DMS153 (cell line): ENCODE measurements around the gene ZNF534.
"Not testable (repeated sequence)": the region's sequence is repeated elsewhere in the genome, so short reads cannot be mapped to it uniquely, and the experiment has no call there.

Experiments used
- DNase-seq: peaks from one replicate; lab custom pipeline; 2025; lab: John Stamatoyannopoulos, UW

The ZNF534 gene

GRCh38 chr19:52498571-52498970 is 69.6 kb downstream of the ZNF534 start:
- no peak for DNase-seq

- DNase-seq: not testable (repeated sequence)
Observed at GRCh38 chr19:52500474-52500873, 71.5 kb downstream of the ZNF534 start.

GRCh38 chr19:52500991-52501390 is 72.0 kb downstream of the ZNF534 start:
- not testable (repeated sequence) for DNase-seq
